WTC11 (cell line): ENCODE results near the gene TMEM9B. TPM values are rescaled to one million over a fixed set of nuclear protein-coding genes. Genes with fewer than 3 reads are reported as not detected.

Source experiments
- ATAC-seq: fragments of 200-7000 bp; cut with Tn5 transposase; 2 replicates; pipeline ENCODE4 v1.10.0; 2021; ENCODE audit warnings: mild to moderate bottlenecking, moderate library complexity
- CTCF ChIA-PET: fragments of 300-600 bp; sonication (Branson Sonifier 250); formaldehyde crosslinking; loops from one replicate; lab custom pipeline; 2021; ENCODE audit warnings: antibody characterized with exemption; lab: Charles Lee
- POLR2A ChIA-PET: fragments of 350-600 bp; sonication (Branson Sonifier 250); formaldehyde crosslinking; loops from one replicate; lab custom pipeline; 2021; ENCODE audit warnings: antibody characterized with exemption; lab: Charles Lee
- DNase-seq: peaks from one replicate; pipeline ENCODE4 v3.0.0; 2021; ENCODE audit warnings: low spot score
- H3K27ac Mint-ChIP-seq: 2 replicates; pipeline ENCODE4 v1.8.0; 2021; ENCODE audit warnings: mixed read lengths
- H3K27me3 Mint-ChIP-seq: 2 replicates; pipeline ENCODE4 v1.8.0; 2021; ENCODE audit warnings: low read depth, mild to moderate bottlenecking, moderate library complexity, mixed read lengths
- H3K36me3 Mint-ChIP-seq: 2 replicates; pipeline ENCODE4 v1.8.0; 2021; ENCODE audit warnings: mixed read lengths
- H3K4me1 Mint-ChIP-seq: 2 replicates; pipeline ENCODE4 v1.8.0; 2022; ENCODE audit warnings: mixed read lengths
- H3K4me3 Mint-ChIP-seq: 2 replicates; pipeline ENCODE4 v1.8.0; 2021; ENCODE audit warnings: mild to moderate bottlenecking, moderate library complexity, mixed read lengths
- H3K9me3 Mint-ChIP-seq: 2 replicates; pipeline ENCODE4 v1.8.0; 2021; ENCODE audit warnings: mixed read lengths
- ELF4 ChIP-seq: sonication (generic); formaldehyde crosslinking; IDR thresholded peaks from 2 replicates; pipeline ENCODE4 v1.8.1; 2022; ENCODE audit warnings: low read depth, mild to moderate bottlenecking, moderate library complexity, missing genetic modification reagents
- GABPB1 ChIP-seq: sonication (generic); formaldehyde crosslinking; IDR thresholded peaks from 2 replicates; pipeline ENCODE4 v1.8.1; 2023; ENCODE audit warnings: mild to moderate bottlenecking, missing genetic modification reagents
- IRF2 ChIP-seq: sonication (generic); formaldehyde crosslinking; IDR thresholded peaks from 2 replicates; pipeline ENCODE4 v1.8.0; 2022; ENCODE audit warnings: low read depth, missing genetic modification reagents, borderline replicate concordance
- MYBL2 ChIP-seq: sonication (generic); formaldehyde crosslinking; IDR thresholded peaks from 2 replicates; pipeline ENCODE4 v1.8.1; 2023; ENCODE audit warnings: mild to moderate bottlenecking, moderate library complexity, missing genetic modification reagents
- NFATC4 ChIP-seq: fragments of 250-450 bp; sonication (Bioruptor Pico); IDR thresholded peaks from 2 replicates; pipeline ENCODE4 v1.9.0; 2021; ENCODE audit warnings: mild to moderate bottlenecking
- NFYB ChIP-seq: sonication (generic); formaldehyde crosslinking; conservative IDR thresholded peaks from 2 replicates; pipeline ENCODE4 v1.8.0; 2022; ENCODE audit warnings: low read depth, missing genetic modification reagents
- PRRX2 ChIP-seq: fragments of 250-450 bp; sonication (Bioruptor Pico); IDR thresholded peaks from 2 replicates; pipeline ENCODE4 v1.8.0; 2021; ENCODE audit warnings: mild to moderate bottlenecking
- SMAD4 ChIP-seq: sonication (generic); formaldehyde crosslinking; IDR thresholded peaks from 2 replicates; pipeline ENCODE4 v1.8.0; 2022; ENCODE audit warnings: mild to moderate bottlenecking, missing genetic modification reagents
- SOX15 ChIP-seq: fragments of 250-450 bp; sonication (Bioruptor Pico); IDR thresholded peaks from 2 replicates; pipeline ENCODE4 v1.9.0; 2021; ENCODE audit warnings: mild to moderate bottlenecking
- ZNF138 ChIP-seq: sonication (generic); formaldehyde crosslinking; conservative IDR thresholded peaks from 2 replicates; pipeline ENCODE4 v1.8.1; 2022; ENCODE audit warnings: mild to moderate bottlenecking, moderate library complexity, missing genetic modification reagents
- ZNF263 ChIP-seq: sonication (generic); formaldehyde crosslinking; IDR thresholded peaks from 2 replicates; pipeline ENCODE4 v1.8.1; 2022; ENCODE audit warnings: low read depth, mild to moderate bottlenecking, moderate library complexity, missing genetic modification reagents
- ZNF317 ChIP-seq: sonication (generic); formaldehyde crosslinking; IDR thresholded peaks from 2 replicates; pipeline ENCODE4 v1.8.1; 2023; ENCODE audit warnings: low read depth, mild to moderate bottlenecking, moderate library complexity, missing genetic modification reagents, borderline replicate concordance
- ZNF423 ChIP-seq: fragments of 250-450 bp; sonication (Bioruptor Pico); IDR thresholded peaks from 2 replicates; pipeline ENCODE4 v2.1.2; 2022; ENCODE audit warnings: mild to moderate bottlenecking, moderate library complexity
- total RNA-seq: library from RNA; stranded (reverse); gene quantifications from 3 replicates; pipeline ENCODE4 v1.2.3, GENCODE V29; 2021
- TF ChIP-seq, protein P1 (sequence below): sonication (generic); formaldehyde crosslinking; IDR thresholded peaks from 2 replicates; pipeline ENCODE4 v1.8.1; 2023; ENCODE audit warnings: mild to moderate bottlenecking, moderate library complexity, missing genetic modification reagents
- TF ChIP-seq, protein P2 (sequence below): sonication (generic); formaldehyde crosslinking; IDR thresholded peaks from 2 replicates; pipeline ENCODE4 v1.8.0; 2022; ENCODE audit warnings: mild to moderate bottlenecking, missing genetic modification reagents
- TF ChIP-seq, protein P3 (sequence below): sonication (generic); formaldehyde crosslinking; IDR thresholded peaks from 2 replicates; pipeline ENCODE4 v1.8.0; 2023; ENCODE audit warnings: missing genetic modification reagents
- TF ChIP-seq, protein P4 (sequence below): fragments of 250-450 bp; sonication (Bioruptor Pico); IDR thresholded peaks from 2 replicates; pipeline ENCODE4 v1.9.0; 2021; ENCODE audit warnings: mild to moderate bottlenecking, borderline replicate concordance
- TF ChIP-seq, protein P5 (sequence below): sonication (generic); formaldehyde crosslinking; conservative IDR thresholded peaks from 2 replicates; pipeline ENCODE4 v1.8.1; 2023; ENCODE audit warnings: mild to moderate bottlenecking, low read depth, missing genetic modification reagents, moderate library complexity
- TF ChIP-seq, protein P6 (sequence below): sonication (generic); formaldehyde crosslinking; IDR thresholded peaks from 2 replicates; pipeline ENCODE4 v1.8.1; 2022; ENCODE audit warnings: low read depth, missing genetic modification reagents, borderline replicate concordance

The TMEM9B gene
- total RNA-seq, 1 experiment from 2014 or later: 8.7 TPM

DNA sequence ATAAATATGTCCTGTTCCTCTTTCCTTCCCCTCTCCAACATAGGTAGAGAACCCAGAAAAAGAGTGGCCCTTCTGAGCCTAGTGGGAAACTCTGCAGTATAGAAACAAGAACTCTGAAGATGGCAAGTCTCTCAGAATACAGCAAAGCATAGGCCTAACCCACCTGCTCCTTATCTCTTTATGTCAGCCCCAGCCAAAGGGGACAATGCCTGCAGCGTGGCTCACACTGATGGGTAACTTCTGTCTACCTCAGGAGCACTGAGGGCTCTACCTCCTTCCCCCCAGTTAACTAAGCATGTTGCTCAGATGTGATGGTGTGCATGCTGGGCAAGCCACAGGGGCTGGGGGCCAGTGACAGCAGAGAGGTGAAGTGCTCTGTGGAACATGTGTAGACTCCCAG, 44.4 kb upstream of the TMEM9B start (continued):
- TF ChIP-seq, protein P1, sequence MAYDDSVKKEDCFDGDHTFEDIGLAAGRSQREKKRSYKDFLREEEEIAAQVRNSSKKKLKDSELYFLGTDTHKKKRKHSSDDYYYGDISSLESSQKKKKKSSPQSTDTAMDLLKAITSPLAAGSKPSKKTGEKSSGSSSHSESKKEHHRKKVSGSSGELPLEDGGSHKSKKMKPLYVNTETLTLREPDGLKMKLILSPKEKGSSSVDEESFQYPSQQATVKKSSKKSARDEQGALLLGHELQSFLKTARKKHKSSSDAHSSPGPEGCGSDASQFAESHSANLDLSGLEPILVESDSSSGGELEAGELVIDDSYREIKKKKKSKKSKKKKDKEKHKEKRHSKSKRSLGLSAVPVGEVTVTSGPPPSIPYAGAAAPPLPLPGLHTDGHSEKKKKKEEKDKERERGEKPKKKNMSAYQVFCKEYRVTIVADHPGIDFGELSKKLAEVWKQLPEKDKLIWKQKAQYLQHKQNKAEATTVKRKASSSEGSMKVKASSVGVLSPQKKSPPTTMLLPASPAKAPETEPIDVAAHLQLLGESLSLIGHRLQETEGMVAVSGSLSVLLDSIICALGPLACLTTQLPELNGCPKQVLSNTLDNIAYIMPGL (CRISPR knock-in tag): no peak
- TF ChIP-seq, protein P2, sequence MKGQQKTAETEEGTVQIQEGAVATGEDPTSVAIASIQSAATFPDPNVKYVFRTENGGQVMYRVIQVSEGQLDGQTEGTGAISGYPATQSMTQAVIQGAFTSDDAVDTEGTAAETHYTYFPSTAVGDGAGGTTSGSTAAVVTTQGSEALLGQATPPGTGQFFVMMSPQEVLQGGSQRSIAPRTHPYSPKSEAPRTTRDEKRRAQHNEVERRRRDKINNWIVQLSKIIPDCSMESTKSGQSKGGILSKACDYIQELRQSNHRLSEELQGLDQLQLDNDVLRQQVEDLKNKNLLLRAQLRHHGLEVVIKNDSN (CRISPR knock-in tag): no peak

DNA sequence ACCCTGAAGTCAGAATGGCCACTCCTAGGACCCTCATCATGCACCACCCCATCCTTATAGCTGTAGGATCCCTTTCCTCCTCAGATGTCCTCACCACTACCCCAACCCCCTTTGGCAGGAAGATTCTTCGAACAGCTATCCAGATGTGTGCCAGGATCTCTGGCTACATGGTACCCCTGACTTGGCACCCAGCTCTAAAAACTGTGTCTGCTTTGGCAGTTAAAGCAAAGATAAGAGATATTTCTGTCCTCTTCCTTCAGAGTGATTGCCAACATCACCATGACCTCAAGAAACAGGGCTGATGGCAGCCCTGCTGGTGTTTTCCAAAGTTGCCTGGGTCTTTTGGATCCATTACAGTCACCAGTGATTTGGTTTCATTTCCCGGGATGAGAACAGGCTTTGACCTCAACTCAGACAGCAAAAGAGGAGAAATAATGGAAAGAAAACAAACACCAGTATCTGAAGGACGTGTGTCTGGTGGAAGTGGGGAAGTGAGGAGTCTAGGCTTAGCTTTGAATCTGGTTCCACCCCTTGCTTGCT, 43.8 kb upstream of the TMEM9B start:
- no peak overlapping the region for H3K27ac Mint-ChIP-seq
- peaks cover 61% of the 10 kb centered on the region for H3K27me3 Mint-ChIP-seq
- ATAC-seq (no peak), DNase-seq (no peak)
- H3K4me1 Mint-ChIP-seq: peaks cover 11% of the 10 kb centered on the region
- peaks cover 4% of the 10 kb centered on the region for H3K36me3 Mint-ChIP-seq
- no peak for TF ChIP-seq ZNF423
- TF ChIP-seq IRF2: no peak
- TF ChIP-seq, protein P3, sequence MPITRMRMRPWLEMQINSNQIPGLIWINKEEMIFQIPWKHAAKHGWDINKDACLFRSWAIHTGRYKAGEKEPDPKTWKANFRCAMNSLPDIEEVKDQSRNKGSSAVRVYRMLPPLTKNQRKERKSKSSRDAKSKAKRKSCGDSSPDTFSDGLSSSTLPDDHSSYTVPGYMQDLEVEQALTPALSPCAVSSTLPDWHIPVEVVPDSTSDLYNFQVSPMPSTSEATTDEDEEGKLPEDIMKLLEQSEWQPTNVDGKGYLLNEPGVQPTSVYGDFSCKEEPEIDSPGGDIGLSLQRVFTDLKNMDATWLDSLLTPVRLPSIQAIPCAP (CRISPR knock-in tag): no peak
- TF ChIP-seq, protein P4, sequence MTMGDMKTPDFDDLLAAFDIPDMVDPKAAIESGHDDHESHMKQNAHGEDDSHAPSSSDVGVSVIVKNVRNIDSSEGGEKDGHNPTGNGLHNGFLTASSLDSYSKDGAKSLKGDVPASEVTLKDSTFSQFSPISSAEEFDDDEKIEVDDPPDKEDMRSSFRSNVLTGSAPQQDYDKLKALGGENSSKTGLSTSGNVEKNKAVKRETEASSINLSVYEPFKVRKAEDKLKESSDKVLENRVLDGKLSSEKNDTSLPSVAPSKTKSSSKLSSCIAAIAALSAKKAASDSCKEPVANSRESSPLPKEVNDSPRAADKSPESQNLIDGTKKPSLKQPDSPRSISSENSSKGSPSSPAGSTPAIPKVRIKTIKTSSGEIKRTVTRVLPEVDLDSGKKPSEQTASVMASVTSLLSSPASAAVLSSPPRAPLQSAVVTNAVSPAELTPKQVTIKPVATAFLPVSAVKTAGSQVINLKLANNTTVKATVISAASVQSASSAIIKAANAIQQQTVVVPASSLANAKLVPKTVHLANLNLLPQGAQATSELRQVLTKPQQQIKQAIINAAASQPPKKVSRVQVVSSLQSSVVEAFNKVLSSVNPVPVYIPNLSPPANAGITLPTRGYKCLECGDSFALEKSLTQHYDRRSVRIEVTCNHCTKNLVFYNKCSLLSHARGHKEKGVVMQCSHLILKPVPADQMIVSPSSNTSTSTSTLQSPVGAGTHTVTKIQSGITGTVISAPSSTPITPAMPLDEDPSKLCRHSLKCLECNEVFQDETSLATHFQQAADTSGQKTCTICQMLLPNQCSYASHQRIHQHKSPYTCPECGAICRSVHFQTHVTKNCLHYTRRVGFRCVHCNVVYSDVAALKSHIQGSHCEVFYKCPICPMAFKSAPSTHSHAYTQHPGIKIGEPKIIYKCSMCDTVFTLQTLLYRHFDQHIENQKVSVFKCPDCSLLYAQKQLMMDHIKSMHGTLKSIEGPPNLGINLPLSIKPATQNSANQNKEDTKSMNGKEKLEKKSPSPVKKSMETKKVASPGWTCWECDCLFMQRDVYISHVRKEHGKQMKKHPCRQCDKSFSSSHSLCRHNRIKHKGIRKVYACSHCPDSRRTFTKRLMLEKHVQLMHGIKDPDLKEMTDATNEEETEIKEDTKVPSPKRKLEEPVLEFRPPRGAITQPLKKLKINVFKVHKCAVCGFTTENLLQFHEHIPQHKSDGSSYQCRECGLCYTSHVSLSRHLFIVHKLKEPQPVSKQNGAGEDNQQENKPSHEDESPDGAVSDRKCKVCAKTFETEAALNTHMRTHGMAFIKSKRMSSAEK (CRISPR knock-in tag): no peak
- TF ChIP-seq NFATC4 (CRISPR knock-in tag): no peak
- TF ChIP-seq, protein P5, sequence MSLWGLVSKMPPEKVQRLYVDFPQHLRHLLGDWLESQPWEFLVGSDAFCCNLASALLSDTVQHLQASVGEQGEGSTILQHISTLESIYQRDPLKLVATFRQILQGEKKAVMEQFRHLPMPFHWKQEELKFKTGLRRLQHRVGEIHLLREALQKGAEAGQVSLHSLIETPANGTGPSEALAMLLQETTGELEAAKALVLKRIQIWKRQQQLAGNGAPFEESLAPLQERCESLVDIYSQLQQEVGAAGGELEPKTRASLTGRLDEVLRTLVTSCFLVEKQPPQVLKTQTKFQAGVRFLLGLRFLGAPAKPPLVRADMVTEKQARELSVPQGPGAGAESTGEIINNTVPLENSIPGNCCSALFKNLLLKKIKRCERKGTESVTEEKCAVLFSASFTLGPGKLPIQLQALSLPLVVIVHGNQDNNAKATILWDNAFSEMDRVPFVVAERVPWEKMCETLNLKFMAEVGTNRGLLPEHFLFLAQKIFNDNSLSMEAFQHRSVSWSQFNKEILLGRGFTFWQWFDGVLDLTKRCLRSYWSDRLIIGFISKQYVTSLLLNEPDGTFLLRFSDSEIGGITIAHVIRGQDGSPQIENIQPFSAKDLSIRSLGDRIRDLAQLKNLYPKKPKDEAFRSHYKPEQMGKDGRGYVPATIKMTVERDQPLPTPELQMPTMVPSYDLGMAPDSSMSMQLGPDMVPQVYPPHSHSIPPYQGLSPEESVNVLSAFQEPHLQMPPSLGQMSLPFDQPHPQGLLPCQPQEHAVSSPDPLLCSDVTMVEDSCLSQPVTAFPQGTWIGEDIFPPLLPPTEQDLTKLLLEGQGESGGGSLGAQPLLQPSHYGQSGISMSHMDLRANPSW (CRISPR knock-in tag): no peak
- no peak for TF ChIP-seq PRRX2 (CRISPR knock-in tag)
- TF ChIP-seq ZNF317 (CRISPR knock-in tag): no peak
- no peak for TF ChIP-seq NFYB
- no peak for TF ChIP-seq ZNF138
- TF ChIP-seq MYBL2 (CRISPR knock-in tag): no peak
- no peak for TF ChIP-seq ZNF263 (CRISPR knock-in tag)
- no peak for TF ChIP-seq GABPB1 (CRISPR knock-in tag)
- TF ChIP-seq ELF4 (CRISPR knock-in tag): no peak
- TF ChIP-seq SMAD4 (CRISPR knock-in tag): no peak
- no peak for TF ChIP-seq SOX15
- TF ChIP-seq, protein P6, sequence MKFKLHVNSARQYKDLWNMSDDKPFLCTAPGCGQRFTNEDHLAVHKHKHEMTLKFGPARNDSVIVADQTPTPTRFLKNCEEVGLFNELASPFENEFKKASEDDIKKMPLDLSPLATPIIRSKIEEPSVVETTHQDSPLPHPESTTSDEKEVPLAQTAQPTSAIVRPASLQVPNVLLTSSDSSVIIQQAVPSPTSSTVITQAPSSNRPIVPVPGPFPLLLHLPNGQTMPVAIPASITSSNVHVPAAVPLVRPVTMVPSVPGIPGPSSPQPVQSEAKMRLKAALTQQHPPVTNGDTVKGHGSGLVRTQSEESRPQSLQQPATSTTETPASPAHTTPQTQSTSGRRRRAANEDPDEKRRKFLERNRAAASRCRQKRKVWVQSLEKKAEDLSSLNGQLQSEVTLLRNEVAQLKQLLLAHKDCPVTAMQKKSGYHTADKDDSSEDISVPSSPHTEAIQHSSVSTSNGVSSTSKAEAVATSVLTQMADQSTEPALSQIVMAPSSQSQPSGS: no peak
- CTCF ChIA-PET: no interaction called here
- peaks cover 12% of the 10 kb centered on the region for H3K9me3 Mint-ChIP-seq
- POLR2A ChIA-PET: no interaction called here
- H3K4me3 Mint-ChIP-seq: no peak overlapping the region
